Memory B cell (primary cell): ENCODE results near the gene DGKD.

ENCODE experiments used
- ATAC-seq: fragments of 150-1000 bp; cut with Tn5 transposase; 2 replicates; pipeline ENCODE4 v1.10.0; 2021; ENCODE audit warnings: low read depth, mild to moderate bottlenecking, moderate library complexity
- DNase-seq, 2 donors: peaks; one replicate each; pipeline ENCODE4 v3.0.0; 2022; ENCODE audit warnings: low spot score in 2 of 2
- H3K27ac Mint-ChIP-seq: one replicate; pipeline ENCODE4 v1.8.0; 2022; ENCODE audit warnings: mild to moderate bottlenecking, moderate library complexity, mixed read lengths
- H3K27me3 Mint-ChIP-seq: one replicate; pipeline ENCODE4 v1.8.0; 2022; ENCODE audit warnings: mixed read lengths
- H3K36me3 Mint-ChIP-seq: one replicate; pipeline ENCODE4 v1.8.0; 2022; ENCODE audit warnings: mild to moderate bottlenecking, mixed read lengths
- H3K4me1 Mint-ChIP-seq: one replicate; pipeline ENCODE4 v1.8.0; 2022; ENCODE audit warnings: mixed read lengths
- H3K4me3 Mint-ChIP-seq: one replicate; pipeline ENCODE4 v1.8.0; 2022; ENCODE audit warnings: mild to moderate bottlenecking, moderate library complexity, mixed read lengths
- H3K9me3 Mint-ChIP-seq: one replicate; pipeline ENCODE4 v1.8.0; 2022; ENCODE audit warnings: mixed read lengths

The DGKD gene

DNA sequence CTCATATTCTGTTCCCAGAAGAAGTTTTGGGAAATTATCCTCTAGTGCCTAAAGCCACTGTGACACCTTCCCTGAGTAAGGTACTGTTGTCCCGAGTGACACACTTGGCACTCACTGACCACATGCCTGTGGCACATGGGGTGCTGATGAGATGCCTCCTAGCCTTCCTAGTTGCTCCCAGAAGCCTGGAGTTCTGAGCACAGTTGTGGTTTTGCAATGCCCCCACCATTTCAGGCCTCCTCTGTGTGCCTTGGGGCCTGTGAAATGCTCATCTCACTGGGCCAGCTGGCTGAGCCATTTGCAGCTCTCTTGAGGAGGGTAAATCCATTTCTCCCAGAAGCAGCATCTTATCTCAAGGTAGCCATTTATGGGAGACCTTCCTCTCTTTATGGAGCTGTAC, 91.8 kb downstream of the DGKD start:
- Mint-ChIP-seq H3K4me1 (peaks cover 25% of the 10 kb centered on the region), H3K4me3 (no peak overlapping the region), H3K36me3 (peaks cover 44% of the 10 kb centered on the region), H3K27ac (no peak overlapping the region), H3K9me3 (no peaks in the 10 kb centered on the region), H3K27me3 (no peaks in the 10 kb centered on the region)
- DNase-seq, result no peak
- ATAC-seq, result no peak

DNA sequence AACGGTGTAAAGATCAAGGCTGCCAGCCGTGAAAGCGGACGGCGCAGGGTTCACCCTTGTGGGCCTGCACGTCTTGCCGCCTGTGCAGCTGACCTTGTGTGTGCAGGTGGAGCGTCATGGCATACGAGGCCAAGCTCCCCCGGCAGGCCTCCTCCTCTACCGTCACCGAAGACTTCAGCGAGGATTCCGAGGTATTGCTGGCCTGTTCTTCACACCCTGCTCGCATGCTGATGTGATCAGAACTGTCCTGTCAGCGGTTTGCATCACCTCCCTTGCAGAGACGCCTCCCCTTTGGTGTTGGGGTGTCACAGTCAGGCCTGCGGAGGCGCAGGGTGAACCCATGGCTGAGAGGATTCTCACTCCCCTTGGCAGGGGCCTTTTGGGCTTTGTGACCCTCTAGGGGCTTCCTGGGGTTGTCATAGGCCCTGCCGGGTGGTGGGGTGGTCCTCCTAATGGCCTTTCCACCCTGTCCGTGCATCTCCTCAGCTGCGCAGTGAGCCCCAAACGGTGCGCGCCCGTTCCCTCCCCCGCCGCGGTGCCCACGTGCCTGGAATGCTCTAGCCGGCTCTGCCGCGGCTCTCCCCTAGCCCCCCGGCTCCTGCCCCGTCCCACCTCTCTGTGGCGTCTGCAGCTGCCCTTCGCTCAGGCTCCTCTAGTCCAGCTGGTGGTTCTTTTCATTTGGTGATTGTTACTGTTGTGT, 92.5 kb downstream of the DGKD start:
- no peak overlapping the region for H3K4me3 Mint-ChIP-seq
- no peak for DNase-seq
- H3K9me3 Mint-ChIP-seq, result no peaks in the 10 kb centered on the region
- H3K4me1 Mint-ChIP-seq, result peaks cover 22% of the 10 kb centered on the region
- peaks cover 45% of the 10 kb centered on the region for H3K36me3 Mint-ChIP-seq
- no peak for ATAC-seq
- H3K27me3 Mint-ChIP-seq, result no peaks in the 10 kb centered on the region
- peak overlapping the region; percentile 50 for H3K27ac Mint-ChIP-seq

DNA sequence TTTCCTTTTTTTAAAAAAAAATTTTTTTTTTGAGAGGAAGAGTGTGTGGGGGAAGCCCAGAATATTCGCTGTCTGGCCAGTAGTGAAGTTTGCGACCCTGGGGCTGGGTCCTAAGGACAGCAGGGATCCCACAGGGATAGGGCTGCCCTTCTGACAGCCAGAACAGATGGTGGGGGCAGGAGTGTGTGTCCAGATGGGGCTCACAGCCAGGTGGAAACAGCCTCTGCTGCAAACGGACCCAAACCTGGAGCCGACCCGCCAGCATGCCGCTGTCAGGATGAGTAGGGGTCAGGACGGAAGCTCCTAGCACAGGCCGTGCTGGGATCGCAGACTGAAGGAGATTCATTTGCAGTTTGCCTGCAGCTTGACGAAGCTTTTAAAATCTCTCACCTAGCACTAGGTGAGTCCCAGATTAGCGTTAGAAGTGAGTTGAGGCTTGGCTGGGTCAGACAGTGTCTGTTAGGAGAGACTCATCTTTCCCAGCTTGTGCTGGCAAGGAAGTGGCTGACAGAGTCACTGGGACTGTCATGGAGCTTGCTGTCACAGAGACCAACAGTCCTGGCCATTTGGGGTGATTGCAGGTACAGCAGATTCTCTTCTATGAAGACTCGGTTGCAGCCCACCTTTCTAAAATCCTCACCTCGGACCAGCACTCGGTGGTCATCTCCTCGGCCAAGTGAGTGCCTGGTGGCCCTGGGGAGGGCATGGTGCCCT, 93.4 kb downstream of the DGKD start:
- peaks cover 44% of the 10 kb centered on the region for H3K36me3 Mint-ChIP-seq
- peak overlapping the region; percentile 50 for H3K27ac Mint-ChIP-seq

DNA sequence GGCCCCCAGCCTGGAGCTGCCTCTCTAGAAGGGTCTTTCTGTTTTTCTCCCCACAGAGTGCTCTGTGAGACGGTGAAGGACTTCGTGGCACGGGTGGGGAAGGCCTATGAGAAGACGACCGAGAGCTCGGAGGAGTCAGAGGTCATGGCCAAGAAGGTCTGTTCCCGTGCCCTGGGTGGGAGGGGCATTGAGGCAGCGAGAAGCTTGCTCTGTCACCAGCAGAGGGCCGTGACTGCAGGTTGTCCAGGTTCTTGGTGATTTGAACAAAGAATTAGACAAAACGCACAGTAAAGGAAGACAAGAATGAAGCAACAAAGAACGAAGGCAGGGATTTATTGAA, 93.9 kb downstream of the DGKD start:
- Mint-ChIP-seq H3K9me3 (no peaks in the 10 kb centered on the region), H3K27me3 (no peaks in the 10 kb centered on the region), H3K4me1 (peaks cover 16% of the 10 kb centered on the region), H3K36me3 (peaks cover 43% of the 10 kb centered on the region), H3K27ac (no peak overlapping the region), H3K4me3 (no peak overlapping the region)
- DNase-seq (no peak), ATAC-seq (no peak)

More for the DNA sequence above, 93.4 kb downstream of the DGKD start:
- no peaks in the 10 kb centered on the region for H3K9me3 Mint-ChIP-seq
- peaks cover 16% of the 10 kb centered on the region for H3K4me1 Mint-ChIP-seq
- no peak overlapping the region for H3K4me3 Mint-ChIP-seq
- DNase-seq, result no peak
- no peaks in the 10 kb centered on the region for H3K27me3 Mint-ChIP-seq
- no peak for ATAC-seq

DNA sequence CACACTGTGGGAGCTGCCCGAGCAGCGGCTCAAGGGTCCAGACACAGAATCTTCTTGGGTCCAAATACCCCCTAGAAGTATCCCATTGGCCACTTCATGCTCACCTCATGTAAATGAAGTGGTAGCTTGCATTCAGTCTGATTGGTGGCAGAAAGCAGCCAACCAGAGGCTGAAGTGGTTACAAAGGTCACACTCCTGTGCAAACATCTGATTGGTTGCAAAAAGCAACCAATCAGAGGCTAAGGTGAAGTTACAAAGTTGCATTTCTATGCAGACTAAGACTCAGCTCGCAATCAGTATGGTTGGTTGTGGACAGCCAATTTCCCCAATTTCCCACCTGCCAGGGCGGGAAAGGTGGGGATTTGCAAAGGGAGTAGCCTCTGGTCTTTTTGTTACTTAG, 94.3 kb downstream of the DGKD start:
- Mint-ChIP-seq H3K4me3 (no peak overlapping the region), H3K36me3 (peaks cover 43% of the 10 kb centered on the region), H3K27me3 (no peaks in the 10 kb centered on the region)

DNA sequence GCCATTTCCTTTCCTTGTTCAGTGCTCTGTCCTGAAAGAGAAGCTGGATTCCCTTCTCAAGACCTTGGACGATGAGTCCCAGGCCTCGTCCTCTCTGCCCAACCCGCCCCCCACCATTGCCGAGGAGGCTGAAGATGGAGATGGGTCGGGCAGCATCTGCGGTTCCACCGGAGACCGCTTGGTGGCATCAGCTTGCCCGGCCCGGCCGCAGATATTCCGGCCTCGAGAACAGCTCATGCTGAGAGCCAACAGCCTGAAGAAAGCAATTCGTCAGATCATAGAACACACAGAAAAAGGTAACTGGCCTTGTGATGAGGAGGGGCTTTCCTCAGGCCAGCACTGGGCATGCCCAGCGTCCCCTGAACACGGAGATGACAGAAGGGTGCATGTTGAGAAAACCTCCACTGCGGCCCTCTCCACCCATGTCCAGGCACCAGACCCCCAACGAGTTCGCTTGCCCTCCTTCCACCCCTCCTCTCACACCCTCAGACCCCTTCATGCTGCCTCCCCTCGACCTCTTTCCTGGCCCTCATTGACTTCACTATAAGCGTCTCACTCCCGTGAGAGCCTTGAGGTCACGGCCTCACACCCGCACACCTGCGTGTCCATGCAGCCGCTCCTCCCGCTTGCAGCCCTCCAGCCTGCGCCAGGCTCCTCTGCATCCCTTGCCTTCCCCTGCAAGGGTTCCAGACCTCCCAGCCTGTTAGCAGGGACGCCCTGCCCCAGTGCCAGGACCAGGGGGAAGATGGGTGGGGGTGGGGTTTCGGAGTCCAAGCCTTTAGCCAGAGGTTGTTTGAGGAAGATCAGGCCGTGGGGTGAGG, 95.0 kb downstream of the DGKD start:
- Mint-ChIP-seq H3K36me3 (peaks cover 45% of the 10 kb centered on the region), H3K9me3 (no peaks in the 10 kb centered on the region), H3K27me3 (no peaks in the 10 kb centered on the region), H3K4me3 (no peak overlapping the region), H3K4me1 (peaks cover 7% of the 10 kb centered on the region), H3K27ac (no peak overlapping the region)
- DNase-seq, result no peak
- no peak for ATAC-seq

More for the DNA sequence above, 94.3 kb downstream of the DGKD start:
- DNase-seq, result no peak
- no peak overlapping the region for H3K27ac Mint-ChIP-seq
- no peak for ATAC-seq
- H3K4me1 Mint-ChIP-seq, result peaks cover 12% of the 10 kb centered on the region
- H3K9me3 Mint-ChIP-seq, result no peaks in the 10 kb centered on the region

DNA sequence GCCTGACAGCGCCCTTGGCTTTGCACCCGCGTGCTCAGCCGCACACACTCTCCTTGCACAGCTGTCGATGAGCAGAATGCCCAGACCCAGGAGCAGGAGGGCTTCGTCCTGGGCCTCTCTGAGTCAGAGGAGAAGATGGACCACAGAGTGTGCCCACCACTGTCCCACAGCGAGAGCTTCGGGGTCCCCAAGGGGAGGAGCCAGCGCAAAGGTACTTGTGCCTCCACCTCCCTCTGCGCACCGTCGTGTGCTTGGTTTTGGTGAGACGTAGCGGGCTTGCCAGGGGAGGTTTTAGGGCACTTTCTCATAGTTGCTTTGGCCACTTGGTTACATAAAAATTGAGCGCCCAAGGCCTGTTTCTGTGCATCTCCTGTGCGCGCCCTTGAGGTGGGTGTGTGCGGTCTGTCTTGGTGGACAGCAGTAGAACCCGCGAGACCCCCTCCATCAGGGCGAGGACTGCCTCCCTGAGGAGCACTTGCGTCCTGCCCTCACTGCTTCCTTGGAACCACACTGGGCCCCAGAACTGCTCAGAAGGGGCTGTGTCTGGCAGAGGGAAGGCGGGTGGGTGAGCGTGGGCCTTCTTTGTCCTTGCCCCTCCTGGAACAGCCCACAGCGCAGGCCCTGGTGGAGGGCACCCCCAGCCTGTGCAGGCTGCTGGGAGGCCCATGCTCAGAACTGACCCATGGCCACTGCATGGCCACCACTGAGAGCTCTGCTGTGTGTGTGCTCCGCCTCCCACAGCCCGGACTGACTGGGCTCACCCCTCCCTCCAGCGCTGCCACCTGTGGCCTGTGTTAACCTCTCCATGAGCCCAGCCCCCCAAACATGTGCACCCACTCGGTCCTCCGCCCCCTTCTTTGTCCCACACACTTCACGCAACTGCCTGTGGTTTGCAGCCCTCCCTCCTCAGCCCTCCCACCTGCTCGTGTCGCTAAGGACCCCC, 95.9 kb downstream of the DGKD start:
- Mint-ChIP-seq H3K27ac (no peak overlapping the region), H3K27me3 (no peaks in the 10 kb centered on the region), H3K4me3 (no peak overlapping the region), H3K4me1 (no peaks in the 10 kb centered on the region), H3K9me3 (no peaks in the 10 kb centered on the region), H3K36me3 (peaks cover 40% of the 10 kb centered on the region)
- DNase-seq (no peak), ATAC-seq (no peak)

DNA sequence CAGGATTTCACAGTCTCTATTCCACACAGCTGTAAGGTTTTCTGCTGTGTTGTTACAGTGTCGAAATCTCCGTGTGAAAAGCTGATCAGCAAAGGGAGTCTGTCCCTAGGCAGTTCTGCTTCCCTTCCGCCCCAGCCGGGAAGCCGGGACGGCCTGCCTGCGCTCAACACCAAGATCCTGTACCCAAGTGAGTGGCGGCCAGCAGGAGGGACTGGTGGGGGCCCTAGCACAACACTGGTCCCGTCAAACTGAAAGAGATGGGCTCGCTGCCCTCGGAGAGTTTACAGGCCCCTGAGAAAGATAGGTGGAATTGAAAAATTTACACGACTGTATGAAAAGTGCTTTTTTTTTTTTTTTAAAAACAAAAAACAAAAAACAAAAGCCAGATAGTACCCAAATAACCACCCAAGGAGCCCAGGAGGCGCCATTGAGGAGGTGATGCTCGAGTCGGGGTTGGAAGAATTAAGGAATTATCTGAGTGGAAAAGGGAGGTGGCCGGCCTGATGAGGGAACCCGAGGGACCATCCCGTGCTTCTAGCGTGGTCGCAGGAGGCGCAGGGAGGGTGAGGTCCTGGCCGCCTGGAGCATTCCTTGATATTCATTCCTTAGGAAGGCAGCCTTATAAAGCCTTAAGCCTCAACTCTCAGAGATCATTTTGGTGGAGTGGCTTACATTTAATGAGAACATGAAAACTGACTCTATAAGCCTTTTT, 96.7 kb downstream of the DGKD start:
- ATAC-seq, result no peak
- Mint-ChIP-seq H3K4me1 (no peaks in the 10 kb centered on the region), H3K36me3 (peaks cover 38% of the 10 kb centered on the region), H3K27me3 (no peaks in the 10 kb centered on the region), H3K27ac (no peak overlapping the region), H3K9me3 (no peaks in the 10 kb centered on the region), H3K4me3 (no peak overlapping the region)
- no peak for DNase-seq

DNA sequence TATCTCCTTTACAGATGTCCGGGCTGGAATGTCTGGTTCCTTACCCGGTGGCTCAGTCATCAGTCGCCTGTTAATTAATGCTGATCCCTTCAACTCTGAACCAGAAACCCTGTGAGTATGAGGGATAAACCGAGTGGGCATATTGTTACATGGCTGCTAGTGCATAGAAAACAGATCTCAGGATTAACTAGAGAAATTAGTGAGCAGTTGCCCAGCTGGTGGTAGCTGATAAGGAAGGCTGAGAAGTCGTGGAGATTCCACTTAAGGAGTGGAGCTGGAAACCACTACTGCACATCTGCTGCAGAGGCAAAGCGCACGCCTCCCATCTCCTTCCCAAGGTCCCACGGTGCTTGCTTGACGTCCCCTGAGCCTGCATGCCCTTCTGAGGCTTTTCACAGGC, 97.7 kb downstream of the DGKD start:
- DNase-seq (no peak), ATAC-seq (no peak)
- H3K4me1 Mint-ChIP-seq, result no peaks in the 10 kb centered on the region
- H3K4me3 Mint-ChIP-seq, result no peak overlapping the region
- H3K36me3 Mint-ChIP-seq, result peaks cover 41% of the 10 kb centered on the region
- H3K9me3 Mint-ChIP-seq, result no peaks in the 10 kb centered on the region
- H3K27ac Mint-ChIP-seq, result no peak overlapping the region
- H3K27me3 Mint-ChIP-seq, result no peaks in the 10 kb centered on the region

DNA sequence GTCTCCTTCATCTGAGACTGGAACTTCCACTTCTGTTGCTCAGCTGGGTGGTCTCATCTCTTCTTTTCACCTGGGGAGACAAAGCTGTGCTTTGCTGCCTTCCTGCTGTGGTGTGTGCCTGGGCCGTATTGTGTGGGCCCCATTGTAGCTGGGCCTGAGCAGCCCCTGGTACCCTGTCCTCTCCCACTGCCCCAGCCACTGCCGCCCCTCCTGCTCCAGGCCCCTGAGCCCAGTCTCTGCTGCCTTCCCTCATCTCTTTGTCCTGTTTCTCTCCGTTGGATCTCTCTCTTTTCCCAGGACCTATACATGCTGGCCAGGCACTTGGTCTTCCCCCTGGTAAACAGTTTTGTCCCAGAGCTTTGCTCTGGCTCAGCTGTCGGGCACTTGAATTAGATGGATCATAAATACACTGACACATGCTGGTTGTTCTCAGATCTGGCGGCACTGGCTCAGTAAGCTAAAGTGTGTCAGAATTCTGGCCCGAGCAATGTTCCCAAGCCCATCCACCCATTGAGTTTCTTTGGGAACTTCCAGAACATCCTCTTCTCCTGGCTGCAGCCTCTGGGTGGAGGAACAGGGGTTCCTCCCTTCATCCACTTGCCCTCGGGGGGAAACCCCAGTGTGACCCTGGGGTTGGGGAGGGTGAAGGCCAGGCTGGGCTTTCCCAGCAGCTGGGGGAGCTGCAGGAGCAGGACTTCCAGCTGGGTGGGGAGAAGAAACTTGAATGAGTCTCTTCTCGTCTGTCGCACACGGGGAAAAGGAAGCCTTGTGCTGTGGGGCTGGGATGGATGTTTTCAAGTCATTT, 99.0 kb downstream of the DGKD start:
- DNase-seq (no peak), ATAC-seq (no peak)
- Mint-ChIP-seq H3K36me3 (peaks cover 41% of the 10 kb centered on the region), H3K4me1 (no peaks in the 10 kb centered on the region), H3K27me3 (no peaks in the 10 kb centered on the region), H3K27ac (peak overlapping the region; percentile 14), H3K4me3 (no peak overlapping the region), H3K9me3 (no peaks in the 10 kb centered on the region)

DNA sequence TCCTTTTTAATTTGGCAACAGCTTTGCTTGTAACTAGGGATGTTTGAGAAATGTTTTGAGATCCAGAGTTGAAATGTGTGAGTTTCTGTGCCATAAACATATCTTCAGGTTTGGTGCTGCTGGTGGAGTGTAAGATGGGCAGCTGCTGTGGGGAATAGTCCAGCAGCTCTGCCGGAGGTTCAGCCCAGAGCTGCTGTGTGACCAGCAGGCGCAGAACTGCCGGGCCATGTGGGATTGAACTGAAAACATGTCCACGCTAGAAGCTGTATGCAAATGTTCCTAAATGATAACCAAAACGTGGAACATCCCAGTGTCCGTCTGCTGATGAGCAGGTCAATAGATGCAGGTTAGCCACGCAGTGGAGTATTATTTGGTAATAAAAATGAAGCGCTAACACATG, 99.6 kb downstream of the DGKD start:
- no peaks in the 10 kb centered on the region for H3K27me3 Mint-ChIP-seq
- DNase-seq, result no peak
- H3K4me3 Mint-ChIP-seq, result no peak overlapping the region
- ATAC-seq, result no peak
- peak overlapping the region; percentile 14 for H3K27ac Mint-ChIP-seq
- H3K9me3 Mint-ChIP-seq, result no peaks in the 10 kb centered on the region
- peaks cover 43% of the 10 kb centered on the region for H3K36me3 Mint-ChIP-seq
- no peaks in the 10 kb centered on the region for H3K4me1 Mint-ChIP-seq

DNA sequence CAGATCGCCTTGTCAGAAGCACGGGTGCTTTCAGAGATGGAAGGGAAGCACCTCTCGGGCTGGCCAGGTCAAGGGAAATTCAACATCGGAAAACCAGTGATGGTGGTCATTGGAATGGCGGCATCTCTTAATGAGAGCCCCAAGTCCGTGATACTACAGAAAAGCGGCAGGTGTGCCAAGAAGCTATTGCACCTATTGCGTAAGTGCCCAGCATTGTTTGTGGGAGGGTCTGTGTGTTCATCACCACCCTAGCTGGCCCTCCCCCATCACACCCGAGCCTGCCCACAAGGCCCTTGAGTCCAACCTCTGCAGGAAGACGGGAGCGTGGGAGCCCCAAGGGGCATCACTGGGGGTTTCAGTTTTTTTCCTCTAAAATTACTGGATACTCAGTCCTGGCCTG, 100.7 kb downstream of the DGKD start:
- Mint-ChIP-seq H3K36me3 (peaks cover 38% of the 10 kb centered on the region), H3K4me3 (no peak overlapping the region), H3K27ac (no peak overlapping the region), H3K27me3 (no peaks in the 10 kb centered on the region), H3K4me1 (no peaks in the 10 kb centered on the region), H3K9me3 (no peaks in the 10 kb centered on the region)
- ATAC-seq (no peak), DNase-seq (no peak)
